Activated CD8-positive, alpha-beta memory T cell treated with anti-CD3 and anti-CD28 coated beads, Interleukin-2, amount 50 U/mL, for 24 hours (primary cell): ENCODE measurements around the gene ANKS3.

Experiments
- DNase-seq: peaks from one replicate; pipeline ENCODE4 v3.0.0-alpha.2; 2020; ENCODE audit errors: extremely low read depth

ANKS3 gene

GRCh38 chr16:4696905-4697847 lies 36.9 kb downstream of the ANKS3 start:
- DNase-seq, result no peak

DNA sequence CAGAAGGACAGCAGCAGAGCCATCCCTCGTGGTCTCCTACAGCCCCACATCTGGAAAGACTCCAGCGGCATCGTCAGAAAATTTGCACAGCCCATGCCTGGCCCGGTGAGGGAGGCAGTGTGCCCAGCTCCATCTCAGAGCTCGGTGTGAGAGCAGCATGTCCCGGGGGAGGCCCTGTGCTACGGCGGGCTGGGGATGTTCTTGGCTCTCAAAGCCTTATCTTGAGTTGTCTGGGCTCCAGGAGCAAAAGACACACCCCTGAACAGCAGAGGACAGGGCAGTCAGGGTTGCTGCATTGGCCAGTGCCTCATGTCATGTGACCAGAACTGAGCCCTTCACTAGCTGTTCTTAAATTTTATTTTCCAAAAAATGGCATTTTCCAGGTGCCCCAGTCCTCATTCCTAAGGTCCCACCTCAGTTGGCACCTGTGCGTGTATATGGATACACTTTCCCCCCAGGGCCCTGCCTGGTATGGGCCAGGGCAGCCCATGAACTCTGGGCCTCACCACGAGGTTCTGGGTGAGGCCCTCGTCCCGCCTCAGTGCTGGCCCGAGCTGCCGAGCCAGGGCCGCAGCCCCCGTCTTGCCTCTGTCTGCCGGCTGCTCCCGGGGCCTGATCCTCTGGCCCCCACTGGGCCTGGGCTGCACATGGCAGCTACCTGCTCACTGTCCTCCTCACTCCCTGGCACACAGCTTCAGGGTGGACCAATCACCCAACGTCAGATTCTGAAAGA lies 37.7 kb downstream of the ANKS3 start:
- no peak for DNase-seq

GRCh38 chr16:4695473-4696171 lies 38.4 kb downstream of the ANKS3 start:
- DNase-seq, result no peak

DNA sequence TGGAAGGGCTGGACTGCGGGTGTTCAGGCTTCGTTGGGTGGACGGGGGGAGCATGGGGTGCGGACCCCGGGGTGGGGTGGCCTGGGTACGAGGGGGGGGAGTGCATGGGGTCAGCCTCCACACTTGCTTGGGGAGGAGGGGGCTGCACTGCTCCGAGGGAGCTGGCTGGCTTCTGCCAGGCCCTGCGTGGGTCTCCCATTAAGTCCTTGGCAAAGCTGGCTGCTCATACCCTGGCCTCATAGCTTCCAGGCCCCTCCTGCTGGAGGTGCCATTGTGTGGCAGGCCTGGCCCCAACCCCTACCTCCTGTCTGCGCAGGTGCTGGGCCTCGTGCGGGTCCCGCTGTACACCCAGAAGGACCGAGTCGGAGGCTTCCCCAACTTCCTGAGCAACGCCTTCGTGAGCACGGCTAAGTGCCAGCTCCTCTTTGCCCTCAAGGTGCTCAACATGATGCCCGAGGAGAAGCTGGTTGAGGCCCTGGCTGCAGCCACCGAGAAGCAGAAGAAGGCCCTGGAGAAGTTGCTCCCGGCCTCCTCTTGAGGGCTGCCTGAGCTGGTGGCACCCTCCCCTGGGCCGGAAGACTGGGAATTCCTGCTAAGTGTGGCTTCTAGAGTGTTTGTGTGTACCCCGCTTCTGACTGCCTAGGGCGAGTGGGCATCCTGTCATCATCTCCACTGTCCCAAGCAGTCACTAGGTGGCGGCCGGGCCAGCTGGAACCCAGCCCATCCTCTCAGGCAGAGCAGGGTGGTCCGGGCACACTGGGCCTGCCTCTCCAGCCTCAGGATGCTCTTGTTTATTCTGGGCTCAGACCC lies 39.2 kb downstream of the ANKS3 start:
- DNase-seq, result no peak

DNA sequence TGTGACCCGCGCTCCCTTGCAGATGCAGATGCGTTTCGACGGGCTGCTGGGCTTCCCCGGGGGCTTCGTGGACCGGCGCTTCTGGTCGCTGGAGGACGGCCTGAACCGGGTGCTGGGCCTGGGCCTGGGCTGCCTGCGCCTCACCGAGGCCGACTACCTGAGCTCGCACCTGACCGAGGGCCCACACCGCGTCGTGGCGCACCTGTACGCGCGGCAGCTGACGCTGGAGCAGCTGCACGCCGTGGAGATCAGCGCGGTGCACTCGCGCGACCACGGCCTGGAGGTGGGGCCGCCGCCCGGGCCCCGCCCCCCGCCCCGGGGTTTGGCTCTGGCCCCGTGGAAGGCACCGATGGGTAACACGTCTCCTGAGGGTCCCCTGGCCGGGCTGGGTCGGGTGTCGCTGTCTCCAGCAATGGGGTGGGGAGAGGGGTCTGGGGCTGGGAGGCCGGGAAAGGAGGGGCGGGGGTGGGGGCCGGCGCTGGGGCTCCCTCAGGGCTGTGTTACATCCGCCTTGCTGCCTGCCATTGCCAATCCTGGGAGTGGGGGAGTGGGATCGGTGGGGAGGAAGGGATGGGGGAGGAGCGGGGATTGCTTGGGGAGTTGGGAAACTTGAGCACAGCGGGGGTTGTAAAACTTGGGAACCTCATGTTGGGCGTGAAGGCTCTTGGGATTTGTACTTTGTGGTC lies 40.0 kb downstream of the ANKS3 start:
- no peak for DNase-seq

GRCh38 chr16:4693296-4693955 lies 40.6 kb downstream of the ANKS3 start, which contains the start of gene NUDT16L1:
NUDT16L1 (plus strand) TSS chr16:4693562; CDS start chr16:4693727, 165 bp downstream.
- DNase-seq, result peak; percentile 85

- no peak for DNase-seq
Observed at GRCh38 chr16:4692460-4693295, 41.4 kb downstream of the ANKS3 start.

- DNase-seq, result no peak
Observed at GRCh38 chr16:4691666-4692412, 42.2 kb downstream of the ANKS3 start.

- DNase-seq, result no peak
Observed at GRCh38 chr16:4690946-4691665, 43.0 kb downstream of the ANKS3 start.

- no peak for DNase-seq
Observed at GRCh38 chr16:4689864-4690704, 44.0 kb downstream of the ANKS3 start.

DNA sequence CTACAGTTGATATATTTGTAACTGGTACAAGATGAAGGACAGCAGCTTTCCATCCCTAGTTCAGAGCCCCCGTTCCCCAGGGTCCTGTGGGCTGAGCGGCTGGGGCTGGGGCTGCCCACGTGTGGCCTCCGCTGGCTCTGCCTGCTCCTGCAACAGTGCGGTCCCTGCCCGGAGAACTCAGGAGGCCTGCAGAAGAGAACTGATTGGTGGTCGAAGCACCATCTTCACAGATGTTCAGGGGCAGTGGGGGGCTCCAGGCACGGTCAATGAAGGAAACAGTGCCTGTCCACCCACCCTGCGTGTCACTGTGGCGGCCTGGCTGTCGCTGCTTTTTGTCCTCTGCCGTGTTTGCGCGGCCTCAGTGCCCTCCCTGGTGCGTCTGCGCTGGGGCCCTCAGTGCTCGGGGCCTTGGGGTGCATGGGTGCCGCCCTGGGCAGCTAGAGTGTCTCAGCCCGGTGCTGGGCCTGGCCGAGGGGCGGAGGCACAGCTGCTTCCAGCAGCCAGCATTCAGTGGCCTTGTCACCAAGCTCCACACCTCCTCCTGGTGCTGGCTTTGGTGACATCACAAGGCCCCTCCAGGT lies 44.9 kb downstream of the ANKS3 start:
- no peak for DNase-seq

- DNase-seq, result no peak
Observed at GRCh38 chr16:4688674-4689045, 45.4 kb downstream of the ANKS3 start.

GRCh38 chr16:4687946-4688673 lies 46.0 kb downstream of the ANKS3 start:
- no peak for DNase-seq

DNA sequence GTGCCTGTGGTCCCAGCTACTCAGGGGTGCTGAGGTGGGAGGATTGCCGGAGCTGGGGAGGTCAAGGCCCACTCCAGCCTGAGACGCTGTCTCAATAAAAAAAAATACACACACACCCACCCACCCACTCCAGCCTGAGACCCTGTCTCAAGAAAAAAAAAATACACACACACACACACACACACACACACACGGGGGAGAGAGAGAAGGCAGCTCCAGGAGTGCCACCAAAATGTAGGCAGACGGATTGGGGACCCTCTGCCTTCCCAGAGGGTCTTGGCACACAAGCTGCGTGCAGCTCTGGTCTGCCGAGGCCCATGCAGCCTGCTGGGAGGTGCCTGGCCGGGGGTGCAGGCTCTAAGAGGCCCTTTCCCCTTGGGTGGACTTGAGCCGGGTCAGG lies 46.7 kb downstream of the ANKS3 start:
- no peak for DNase-seq

DNA sequence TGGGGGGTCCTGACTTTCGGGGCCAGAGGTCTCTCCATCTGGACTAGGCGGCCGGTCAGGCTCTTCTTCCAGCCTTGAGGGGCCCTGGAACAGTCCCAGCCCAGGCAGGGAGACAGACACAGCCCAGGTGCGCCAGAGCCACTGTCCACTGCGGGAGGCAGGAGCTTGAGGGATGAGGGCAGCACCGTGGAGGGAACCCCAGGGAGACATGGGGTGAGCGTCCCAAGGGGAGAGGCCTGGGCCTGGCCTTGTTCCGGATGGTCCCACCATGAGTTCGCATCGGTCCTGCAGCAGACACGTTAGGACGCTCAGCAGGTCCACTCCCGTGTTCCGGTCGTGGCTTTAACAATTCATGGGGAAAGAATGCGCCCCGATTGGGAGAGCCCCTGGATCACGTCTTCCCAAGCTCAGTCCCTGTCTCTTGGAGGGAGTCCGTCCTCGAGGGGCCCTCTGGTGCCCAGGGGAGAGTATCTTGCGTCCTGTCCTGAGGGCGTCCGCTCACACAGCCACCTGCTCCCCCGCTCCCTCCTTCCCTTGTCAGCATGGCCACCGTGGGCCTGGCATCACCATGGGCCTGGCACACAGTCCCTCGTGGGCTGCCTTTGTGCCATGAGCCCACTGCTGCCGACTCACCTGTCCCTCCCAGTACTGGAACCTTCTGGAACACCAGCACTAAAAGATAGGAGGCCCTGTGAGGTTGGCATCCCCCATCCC lies 47.4 kb downstream of the ANKS3 start:
- DNase-seq, result no peak
